HG02759 (cell line): Measurements from ENCODE around the gene YES1.
"Not testable (repeated sequence)": the region's sequence is repeated elsewhere in the genome, so short reads cannot be mapped to it uniquely, and the experiment has no call there.

Source experiments
- ATAC-seq: cut with Tn5 transposase; IDR thresholded peaks from one replicate; pipeline ENCODE4 v1.9.1; 2021; ENCODE audit warnings: mild to moderate bottlenecking, moderate library complexity; ENCODE audit not compliant: unreplicated experiment

YES1 gene

DNA sequence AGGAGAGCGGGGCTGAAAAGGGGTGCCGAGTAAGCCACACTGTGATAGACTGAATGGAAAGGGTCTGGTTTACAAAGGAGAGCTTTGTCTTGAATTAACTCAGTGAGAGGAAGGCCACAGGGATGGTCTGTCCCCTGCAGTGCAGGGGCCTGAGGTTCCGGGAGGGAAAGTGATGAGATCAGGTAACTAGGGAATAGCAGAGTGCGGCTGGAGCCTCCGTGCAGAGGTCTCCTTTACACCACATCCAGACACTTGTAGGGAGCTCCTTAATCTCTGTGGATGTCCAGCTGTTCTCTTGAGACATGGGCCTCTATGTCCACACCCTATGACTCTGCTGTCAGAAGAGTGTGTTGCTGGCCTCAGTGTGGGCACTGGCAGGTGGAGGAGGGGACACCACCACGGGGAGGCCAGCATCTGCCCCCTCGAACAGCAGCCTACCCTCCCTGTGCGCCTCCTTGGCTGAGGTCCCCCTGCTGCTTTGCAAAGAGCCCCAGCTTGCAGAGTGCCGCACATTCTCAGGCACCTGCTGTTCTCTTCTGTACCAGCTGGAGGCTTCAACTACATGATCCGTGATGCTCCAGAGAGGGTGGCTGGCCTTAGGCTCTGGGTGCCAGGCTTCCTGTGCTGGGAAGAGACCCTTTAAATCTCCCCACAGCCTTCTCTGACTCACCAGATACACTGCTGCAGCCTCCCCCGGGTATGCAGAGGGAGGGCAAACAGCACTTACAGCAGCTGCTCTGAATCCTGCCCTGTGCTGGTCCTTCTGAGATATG lies 125.5 kb downstream of the YES1 start:
- no peak for ATAC-seq

- ATAC-seq: no peak
Measured at GRCh38 chr18:685438-685837, 126.6 kb downstream of the YES1 start.

- ATAC-seq: no peak
Measured at GRCh38 chr18:683531-683930, 128.5 kb downstream of the YES1 start.

GRCh38 chr18:682833-683232 lies 129.2 kb downstream of the YES1 start:
- no peak for ATAC-seq

- not testable (repeated sequence) for ATAC-seq
Measured at GRCh38 chr18:682416-682815, 129.6 kb downstream of the YES1 start.

GRCh38 chr18:681985-682384 lies 130.1 kb downstream of the YES1 start:
- no peak for ATAC-seq

- no peak for ATAC-seq
Measured at GRCh38 chr18:680392-680791, 131.7 kb downstream of the YES1 start.

GRCh38 chr18:679516-679915 lies 132.5 kb downstream of the YES1 start:
- ATAC-seq: no peak

DNA sequence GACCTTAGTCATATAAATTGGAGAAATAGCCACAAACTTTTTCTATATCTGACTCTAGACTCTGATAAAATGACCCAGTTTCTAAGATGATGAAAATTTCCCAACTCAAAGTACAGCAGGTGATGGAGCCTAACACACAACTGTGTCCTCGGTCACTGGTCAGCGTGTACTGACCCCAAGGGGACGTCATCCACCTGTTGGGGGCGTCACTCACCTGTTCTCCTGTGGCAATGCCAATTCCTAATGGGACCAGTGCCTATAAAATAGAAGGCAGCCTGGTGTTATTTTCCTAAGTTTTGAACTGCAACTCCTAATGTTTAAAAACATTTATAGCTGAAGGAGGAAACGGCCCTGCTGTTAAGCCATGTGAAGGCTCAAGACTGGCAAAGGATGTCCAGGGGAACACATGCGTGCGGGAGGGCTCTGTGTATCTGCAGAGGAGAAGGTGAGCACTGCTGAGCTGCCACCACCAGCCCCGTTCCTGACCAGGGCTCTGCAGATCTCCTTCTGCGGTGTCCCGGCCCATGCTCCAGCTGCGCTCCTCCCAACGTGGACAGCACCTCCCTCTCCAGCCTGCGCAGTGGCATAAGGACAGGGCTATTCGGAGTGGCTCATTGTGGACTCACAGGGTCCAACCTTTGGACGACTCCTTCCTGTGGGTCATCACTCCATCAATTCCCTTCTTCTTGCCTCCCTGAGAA lies 133.4 kb downstream of the YES1 start:
- no peak for ATAC-seq

DNA sequence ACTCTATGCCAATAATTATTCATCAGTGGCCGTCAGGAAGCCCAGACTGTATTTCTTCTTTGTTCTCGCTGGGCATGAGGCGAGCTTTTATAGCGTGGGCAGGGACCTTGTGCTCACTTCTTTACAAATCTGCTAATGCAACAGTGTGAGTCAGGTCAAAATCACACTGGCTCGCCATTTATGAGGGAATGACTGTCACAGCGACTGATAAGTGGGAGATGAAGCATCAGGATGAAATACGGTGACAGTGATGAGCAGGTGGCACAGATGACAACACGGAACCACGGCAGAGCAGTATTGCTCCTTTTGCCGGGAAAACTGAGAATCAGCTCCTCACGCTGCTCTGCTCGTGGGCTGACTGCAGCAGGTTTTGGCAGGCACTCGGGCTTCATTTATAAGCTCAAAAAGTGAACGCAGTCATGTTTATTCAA lies 134.1 kb downstream of the YES1 start:
- no peak for ATAC-seq

- no peak for ATAC-seq
Measured at GRCh38 chr18:677145-677544, 134.9 kb downstream of the YES1 start.

DNA sequence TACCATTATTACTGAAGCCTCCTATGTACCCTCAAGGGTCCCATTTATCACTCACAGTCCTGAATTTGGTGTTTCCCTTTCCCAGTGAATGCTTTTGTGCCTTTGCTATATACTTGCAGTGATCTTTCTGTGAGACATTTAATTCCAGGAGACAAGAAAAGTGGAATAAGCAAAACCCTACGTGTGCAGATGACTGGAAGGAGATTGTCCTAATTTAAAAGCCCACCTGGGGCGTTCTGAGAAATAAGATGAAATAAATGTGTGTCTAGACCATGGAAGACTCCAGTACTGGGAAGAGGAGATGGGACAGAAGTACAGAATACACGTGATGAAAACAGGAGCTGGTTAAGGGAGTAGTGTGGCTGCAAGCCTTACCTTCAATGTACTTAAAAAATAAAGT lies 135.3 kb downstream of the YES1 start:
- ATAC-seq: no peak

- no peak for ATAC-seq
Measured at GRCh38 chr18:676069-676468, 136.0 kb downstream of the YES1 start.

- ATAC-seq: no peak
Measured at GRCh38 chr18:675307-675706, 136.7 kb downstream of the YES1 start.

GRCh38 chr18:673769-674168 lies 138.3 kb downstream of the YES1 start:
- no peak for ATAC-seq

DNA sequence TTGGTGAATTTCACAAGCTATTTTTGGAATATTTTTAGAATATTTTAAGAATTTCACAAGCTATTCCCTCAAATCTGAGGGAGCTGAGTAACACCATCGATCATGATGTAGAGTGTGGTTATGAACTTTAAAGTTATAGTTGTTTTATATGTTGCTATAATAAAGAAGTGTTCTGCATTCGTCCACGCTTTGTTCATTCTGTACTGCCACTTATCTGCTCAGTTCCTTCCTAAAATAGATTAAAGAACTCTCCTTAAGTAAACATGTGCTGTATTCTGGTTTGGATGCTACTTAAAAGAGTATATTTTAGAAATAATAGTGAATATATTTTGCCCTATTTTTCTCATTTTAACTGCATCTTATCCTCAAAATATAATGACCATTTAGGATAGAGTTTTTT lies 138.7 kb downstream of the YES1 start:
- ATAC-seq: no peak
